Heart right ventricle (tissue), 16 donors: ENCODE results near the gene PCDHGB4. TPM values are rescaled to one million over a fixed set of nuclear protein-coding genes. Genes with fewer than 3 reads are reported as not detected.

Experiments
- ATAC-seq, 8 donors: fragments of 200-7000 bp; cut with Tn5 transposase; one replicate each; pipeline ENCODE4 v1.9.1; 2020; ENCODE audit warnings: mild to moderate bottlenecking in 8 of 8, moderate library complexity in 8 of 8, moderate number of reproducible peaks in 1 of 8
- DNase-seq, 2 donors: peaks; one replicate each; pipeline ENCODE4 v3.0.0-alpha.2; 2020
- H3K27ac ChIP-seq, 10 donors: fragments of 200-600 bp; sonication (generic) in 2 of 10; one replicate each; pipeline versions ENCODE4 v1.5.0 to v1.8.0; 2020 to 2022; ENCODE audit warnings: mild to moderate bottlenecking in 3 of 10
- H3K27me3 ChIP-seq, 7 donors: fragments of 200-600 bp; one replicate each; pipeline ENCODE4 v1.8.0; 2021 to 2022; ENCODE audit warnings: mild to moderate bottlenecking in 2 of 7
- H3K36me3 ChIP-seq, 9 donors: fragments of 200-600 bp; sonication (generic) in 1 of 9; one replicate each; pipeline versions ENCODE4 v1.5.0 to v1.8.0; 2020 to 2022; ENCODE audit warnings: mild to moderate bottlenecking in 2 of 9
- H3K4me1 ChIP-seq, 9 donors: fragments of 200-600 bp; sonication (generic) in 1 of 9; one replicate each; pipeline versions ENCODE4 v1.5.0 to v1.8.0; 2020 to 2022; ENCODE audit warnings: mild to moderate bottlenecking in 4 of 9
- H3K4me3 ChIP-seq, 10 donors: fragments of 200-600 bp; sonication (generic) in 2 of 10; one replicate each; pipeline versions ENCODE4 v1.5.0 to v1.8.0; 2020 to 2022; ENCODE audit warnings: mild to moderate bottlenecking in 7 of 10, moderate library complexity in 2 of 10
- H3K9me3 ChIP-seq, 11 donors: fragments of 200-600 bp in 10 of 11; sonication (generic) in 2 of 11; one replicate each; pipeline versions ENCODE4 v1.5.0 to v1.8.0; 2013 to 2022; ENCODE audit warnings: mild to moderate bottlenecking in 2 of 11, control low read depth in 1 of 11, moderate library complexity in 1 of 11
- CTCF ChIP-seq, 9 donors: fragments of 200-600 bp; sonication (generic) in 2 of 9; IDR thresholded peaks; one replicate each; pipeline versions ENCODE4 v1.5.0 to v1.8.0; 2021 to 2022; ENCODE audit warnings: antibody characterized with exemption in 9 of 9, mild to moderate bottlenecking in 5 of 9, moderate library complexity in 1 of 9
- WGBS, 2 donors: extraction: QIAGEN DNeasy Blood & Tissue Kit; methylation state at CpG; one replicate each; pipeline ENCODE4 v1.1.7; 2013; ENCODE audit warnings: inconsistent platforms in 1 of 2; 5-methylcytosine and 5-hydroxymethylcytosine counted together
- intact Hi-C, 10 donors: fragments of 100-400 bp; cut with DNase I; formaldehyde crosslinking; loops; one replicate each; pipeline versions ENCODE4 v1.11.1 to v1.14.2; 2022
- polyA plus RNA-seq, 2 donors: library from polyadenylated mRNA; stranded (reverse); fragments of 200-250 nt; gene quantifications; one replicate each; pipeline ENCODE4 v1.2.3, GENCODE V29; 2013
- total RNA-seq, 10 donors: library from RNA; stranded (reverse); fragmentation: NEBNext Ultra II Directional in 3 of 10; extraction: Animal tissue kit (Norgen Biotek cat#: 25700) in 3 of 10; gene quantifications; one replicate each; pipeline versions ENCODE4 v1.2.1 to v1.2.4, GENCODE V29; 2021 to 2023
- donor health status: Arrhythmogenic right ventricular cardiomyopathy.
- donor health status: ischemic (EF 13 %, LVEDD 7.1; RV severe dilation, severe dysfunction).
- donor health status: healthy with polysubstance abuse.
- donor health status: DM: no; HTN: yes; CAD: no.
- donor health status: DM: no; HTN: no; CAD: no.
- donor health status: ischemic (EF 25% LVEDD 6.9; RV normal size, moderate dysfunction).
- donor health status: ischemic (EF 25% LVEDD 5.7; RV mildly dilated, moderate dysfunction).
- donor health status: healthy.
- donor health status: DM: yes; HTN: yes; CAD: no.
- donor health status: Ischemic cardiomyopathy.
- donor health status: ischemic (EF 35%, LVEDD 5.7; RV mildly dilated, moderate dysfunction).
- donor health status: nonischemic (EF 11% LVEDD 7.7; RV severe dilation, severe dysfunction).
- donor health status: DM: yes; HTN: yes; CAD: no.
- donor health status: PGD.
- donor health status: ischemic (EF 29% LVEDD 5.4; RV normal size, mild dysfunction).
- donor health status: nonischemic (EF 23%, LVEDD 6.1; RV moderate dilation, normal function).

Gene PCDHGB4
- total and polyA plus RNA-seq, 12 donors = 0.96 to 10.9 (median 7.1) TPM

- peaks cover 0 to 45% (median 0%) of the 10 kb centered on the region in 7 donors for H3K27me3 ChIP-seq
- intact Hi-C loops = loop anchor here in 1 of 10 donors (10.0 kb wide), 1 partner anchor 49 kb away; the partner anchor contains the start of genes PCDHGA9 and PCDHGB6
- H3K27ac ChIP-seq = no peak overlapping the region
- H3K4me3 ChIP-seq = peak overlapping the region in 6 of 10 donors; percentile 2 to 40 (median 34)
- ATAC-seq (no peak), DNase-seq (no peak)
- WGBS, 2 donors = 44 to 52% methylated on average over 24 of the region's 24 CpGs
- peaks cover 0 to 98% (median 51%) of the 10 kb centered on the region in 11 donors for H3K9me3 ChIP-seq
- no peak for TF ChIP-seq CTCF (IDR thresholded peaks at IDR 0.05)
- peaks cover 0 to 38% (median 4%) of the 10 kb centered on the region in 9 donors for H3K4me1 ChIP-seq
- peaks cover 0 to 38% (median 0%) of the 10 kb centered on the region in 9 donors for H3K36me3 ChIP-seq
Observed at GRCh38 chr5:141355641-141356040, 31.9 kb upstream of the PCDHGB4 start.

- ATAC-seq = no peak
- TF ChIP-seq CTCF (IDR thresholded peaks at IDR 0.05) = no peak
- Histone ChIP-seq H3K9me3 (peaks cover 0 to 98% (median 56%) of the 10 kb centered on the region in 11 donors), H3K36me3 (peaks cover 0 to 33% (median 0%) of the 10 kb centered on the region in 9 donors), H3K4me3 (no peak overlapping the region), H3K27ac (no peak overlapping the region), H3K4me1 (peaks cover 0 to 42% (median 4%) of the 10 kb centered on the region in 9 donors), H3K27me3 (peaks cover 0 to 45% (median 0%) of the 10 kb centered on the region in 7 donors)
- intact Hi-C loops = loop anchor here in 1 of 10 donors (10.0 kb wide), 1 partner anchor 49 kb away; the partner anchor contains the start of genes PCDHGA9 and PCDHGB6
- WGBS, 2 donors = 67% methylated on average over 5 of the region's 5 CpGs
- DNase-seq = no peak
Observed at GRCh38 chr5:141356133-141356532, 31.4 kb upstream of the PCDHGB4 start.

GRCh38 chr5:141356950-141357349, 30.5 kb upstream of the PCDHGB4 start:
- no peak for DNase-seq
- Histone ChIP-seq H3K4me1 (peaks cover 0 to 42% (median 4%) of the 10 kb centered on the region in 9 donors), H3K27me3 (peaks cover 0 to 48% (median 0%) of the 10 kb centered on the region in 7 donors), H3K36me3 (peaks cover 0 to 24% (median 0%) of the 10 kb centered on the region in 9 donors), H3K27ac (no peak overlapping the region), H3K9me3 (peaks cover 0 to 100% (median 55%) of the 10 kb centered on the region in 11 donors), H3K4me3 (no peak overlapping the region)
- intact Hi-C loops = loop anchor here in 1 of 10 donors (10.0 kb wide), 1 partner anchor 48 kb away; the partner anchor contains the start of genes PCDHGA9 and PCDHGB6
- TF ChIP-seq CTCF (IDR thresholded peaks at IDR 0.05) = no peak
- peak in 4 of 8 donors; percentile 22 to 50 (median 41) for ATAC-seq
- 37 to 45% methylated on average over 19 of the region's 19 CpGs for WGBS, 2 donors

GRCh38 chr5:141359790-141360426, 27.6 kb upstream of the PCDHGB4 start, which contains the start of gene PCDHGB2:
PCDHGB2 (plus strand) TSS chr5:141359994; CDS start chr5:141360136, 142 bp downstream.
- Histone ChIP-seq H3K36me3 (peaks cover 0 to 41% (median 0%) of the 10 kb centered on the region in 9 donors), H3K4me1 (peaks cover 0 to 33% (median 4%) of the 10 kb centered on the region in 9 donors), H3K4me3 (peak within 1 kb of the TSS in 9 of 10 donors; percentile 12 to 46 (median 41)), H3K9me3 (peaks cover 0 to 100% (median 53%) of the 10 kb centered on the region in 11 donors), H3K27me3 (peaks cover 0 to 69% (median 0%) of the 10 kb centered on the region in 7 donors), H3K27ac (peak within 1 kb of the TSS in 8 of 10 donors; percentile 9 to 73 (median 40))
- 12 to 20% methylated on average over 24 of the region's 24 CpGs for WGBS, 2 donors
- TF ChIP-seq CTCF (IDR thresholded peaks at IDR 0.05) = peak in 8 of 9 donors; percentile 12 to 62 (median 48)
- intact Hi-C loops = loop anchor here in 1 of 10 donors (10.0 kb wide), 1 partner anchor 45 kb away; the partner anchor contains the start of genes PCDHGA9 and PCDHGB6
- no peak for DNase-seq
- peak in 6 of 8 donors; percentile 37 to 65 (median 60) for ATAC-seq
